ENCODE data around the gene LIPC.

LIPC gene

DNA sequence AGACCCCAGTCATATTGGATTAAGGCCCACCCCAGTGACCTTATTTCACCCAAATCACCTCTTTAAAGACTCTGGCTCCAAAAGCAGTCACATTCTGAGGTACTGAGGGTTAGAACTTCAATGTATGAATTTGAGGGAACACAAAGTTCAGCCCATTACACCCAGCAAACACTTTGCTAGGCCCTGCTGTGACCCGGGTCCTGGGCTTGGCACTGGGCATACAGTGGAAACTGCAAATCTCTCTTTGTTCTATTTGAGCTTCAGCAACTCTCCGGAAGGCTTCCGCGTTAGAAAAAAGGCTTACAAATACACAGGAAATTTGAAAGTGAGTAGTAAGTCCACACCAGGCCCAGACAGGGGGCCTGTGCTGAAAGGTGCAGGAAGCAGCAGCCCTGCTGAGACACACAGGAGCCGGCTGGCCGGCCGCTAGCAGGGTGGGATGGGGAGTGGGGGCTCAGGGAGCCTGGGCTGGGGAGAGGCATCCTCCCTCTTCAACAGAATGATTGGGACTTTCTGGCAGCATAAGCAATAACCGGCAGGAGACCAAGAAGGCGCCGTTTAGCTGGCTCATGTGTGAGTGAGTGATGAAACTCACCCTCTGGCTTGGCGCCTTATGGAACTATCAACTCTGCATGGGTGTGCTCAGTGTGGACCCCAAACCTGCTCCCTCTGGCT, 13.0 kb downstream of the LIPC start (continued):
- TF ChIP-seq ZNF221 (tag by site-specific recombination; IDR thresholded peaks at IDR 0.05; ENCODE audit: borderline replicate concordance): no peak
- TF ChIP-seq, protein P1, sequence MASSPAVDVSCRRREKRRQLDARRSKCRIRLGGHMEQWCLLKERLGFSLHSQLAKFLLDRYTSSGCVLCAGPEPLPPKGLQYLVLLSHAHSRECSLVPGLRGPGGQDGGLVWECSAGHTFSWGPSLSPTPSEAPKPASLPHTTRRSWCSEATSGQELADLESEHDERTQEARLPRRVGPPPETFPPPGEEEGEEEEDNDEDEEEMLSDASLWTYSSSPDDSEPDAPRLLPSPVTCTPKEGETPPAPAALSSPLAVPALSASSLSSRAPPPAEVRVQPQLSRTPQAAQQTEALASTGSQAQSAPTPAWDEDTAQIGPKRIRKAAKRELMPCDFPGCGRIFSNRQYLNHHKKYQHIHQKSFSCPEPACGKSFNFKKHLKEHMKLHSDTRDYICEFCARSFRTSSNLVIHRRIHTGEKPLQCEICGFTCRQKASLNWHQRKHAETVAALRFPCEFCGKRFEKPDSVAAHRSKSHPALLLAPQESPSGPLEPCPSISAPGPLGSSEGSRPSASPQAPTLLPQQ (tag by site-specific recombination; IDR thresholded peaks at IDR 0.05): no peak
- no peak for TF ChIP-seq SETDB1 (IDR thresholded peaks at IDR 0.05; ENCODE audit: insufficient read length, low read length)

DNA sequence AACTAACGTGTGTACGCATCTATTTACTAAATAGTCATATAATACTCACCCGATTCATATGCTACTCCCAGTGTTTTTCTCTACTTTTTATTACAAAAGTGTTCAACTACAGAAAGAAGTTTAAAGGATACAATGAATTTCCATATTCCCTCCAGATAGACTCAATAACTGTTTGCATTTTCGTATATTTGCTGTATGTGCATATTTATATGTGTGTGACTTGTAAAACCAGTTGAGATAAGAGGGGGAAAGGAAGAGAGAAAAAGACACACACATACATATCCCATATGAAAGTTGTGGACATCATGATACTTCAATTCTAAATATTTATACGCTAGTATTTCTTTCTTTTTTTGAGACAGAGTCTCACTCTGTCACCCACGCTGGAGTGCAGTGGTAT, 14.1 kb downstream of the LIPC start:
- TF ChIP-seq, protein P2, sequence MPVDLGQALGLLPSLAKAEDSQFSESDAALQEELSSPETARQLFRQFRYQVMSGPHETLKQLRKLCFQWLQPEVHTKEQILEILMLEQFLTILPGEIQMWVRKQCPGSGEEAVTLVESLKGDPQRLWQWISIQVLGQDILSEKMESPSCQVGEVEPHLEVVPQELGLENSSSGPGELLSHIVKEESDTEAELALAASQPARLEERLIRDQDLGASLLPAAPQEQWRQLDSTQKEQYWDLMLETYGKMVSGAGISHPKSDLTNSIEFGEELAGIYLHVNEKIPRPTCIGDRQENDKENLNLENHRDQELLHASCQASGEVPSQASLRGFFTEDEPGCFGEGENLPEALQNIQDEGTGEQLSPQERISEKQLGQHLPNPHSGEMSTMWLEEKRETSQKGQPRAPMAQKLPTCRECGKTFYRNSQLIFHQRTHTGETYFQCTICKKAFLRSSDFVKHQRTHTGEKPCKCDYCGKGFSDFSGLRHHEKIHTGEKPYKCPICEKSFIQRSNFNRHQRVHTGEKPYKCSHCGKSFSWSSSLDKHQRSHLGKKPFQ (tag by site-specific recombination; IDR thresholded peaks at IDR 0.05): no peak
- TF ChIP-seq ZNF19 (tag by site-specific recombination; IDR thresholded peaks at IDR 0.05; ENCODE audit: low read depth) (no peak), ZBTB48 (tag by site-specific recombination; IDR thresholded peaks at IDR 0.05) (no peak), ZNF239 (tag by site-specific recombination; IDR thresholded peaks at IDR 0.05) (no peak), ZNF658 (tag by site-specific recombination; IDR thresholded peaks at IDR 0.05) (no peak), ZNF830 (tag by site-specific recombination; IDR thresholded peaks at IDR 0.05; ENCODE audit: low read depth) (no peak), ZBTB20 (tag by site-specific recombination; IDR thresholded peaks at IDR 0.05) (no peak), ZNF510 (tag by site-specific recombination; IDR thresholded peaks at IDR 0.05; ENCODE audit: insufficient replicate concordance) (no peak)
- Histone ChIP-seq H3K9me3 (ENCODE audit: control insufficient read depth, insufficient read depth, low read depth, low read length) (no peaks in the 10 kb centered on the region), H3K4me3 (ENCODE audit: low read depth, low read length) (no peak overlapping the region), H3K4me1 (ENCODE audit: control insufficient read depth, insufficient read depth, low read length) (no peaks in the 10 kb centered on the region), H3K36me3 (ENCODE audit: control insufficient read depth in 2 of 2, insufficient read depth in 1 of 2, low read length in 2 of 2) (no peaks in the 10 kb centered on the region), H3K27ac (ENCODE audit: extremely low read depth, low read depth, low read length) (no peak overlapping the region)
- ChIA-PET POLR2A (no interaction called here), CTCF (interaction anchor here (0.5 kb wide), 1 partner anchor 143 kb away, joined by 3 read pairs; no protein-coding TSS in a partner anchor)

DNA sequence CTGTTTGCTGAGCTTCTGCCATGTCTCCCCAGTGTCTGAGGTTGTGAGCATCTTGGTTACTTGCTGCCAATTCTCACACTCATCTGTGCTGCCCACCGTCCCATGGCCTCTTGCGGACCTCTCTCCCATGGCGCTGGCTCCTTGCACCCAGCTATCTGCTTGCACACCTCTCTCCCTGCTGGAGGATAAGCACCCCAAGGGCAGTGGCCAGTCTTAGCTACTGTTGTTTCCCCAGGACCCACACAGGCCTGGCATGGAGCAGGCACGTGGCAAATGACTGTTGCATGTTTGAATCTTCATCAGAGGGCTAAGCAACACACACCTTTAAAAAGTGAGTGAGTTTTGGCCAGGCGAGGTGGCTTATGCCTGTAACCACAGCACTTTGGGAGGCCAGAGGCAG, 14.7 kb downstream of the LIPC start:
- no peaks in the 10 kb centered on the region for H3K9me3 ChIP-seq (ENCODE audit: control insufficient read depth, insufficient read depth, low read depth, low read length)
- ChIA-PET CTCF (no interaction called here), POLR2A (no interaction called here)
- H3K27ac ChIP-seq (ENCODE audit: extremely low read depth, low read depth, low read length): no peak overlapping the region
- no peaks in the 10 kb centered on the region for H3K4me1 ChIP-seq (ENCODE audit: control insufficient read depth, insufficient read depth, low read length)
- no peak overlapping the region for H3K4me3 ChIP-seq (ENCODE audit: low read depth, low read length)
- H3K36me3 ChIP-seq (ENCODE audit: control insufficient read depth in 2 of 2, insufficient read depth in 1 of 2, low read length in 2 of 2): no peaks in the 10 kb centered on the region
- TF ChIP-seq, protein P3, sequence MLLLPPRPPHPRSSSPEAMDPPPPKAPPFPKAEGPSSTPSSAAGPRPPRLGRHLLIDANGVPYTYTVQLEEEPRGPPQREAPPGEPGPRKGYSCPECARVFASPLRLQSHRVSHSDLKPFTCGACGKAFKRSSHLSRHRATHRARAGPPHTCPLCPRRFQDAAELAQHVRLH (tag by site-specific recombination; IDR thresholded peaks at IDR 0.05): no peak
- TF ChIP-seq ZNF596 (tag by site-specific recombination; IDR thresholded peaks at IDR 0.05) (no peak), ZNF394 (tag by site-specific recombination; IDR thresholded peaks at IDR 0.05; ENCODE audit: borderline replicate concordance) (no peak), ZNF202 (tag by site-specific recombination; IDR thresholded peaks at IDR 0.05; ENCODE audit: borderline replicate concordance) (no peak), ZNF292 (tag by site-specific recombination; IDR thresholded peaks at IDR 0.05; ENCODE audit: borderline replicate concordance, low read depth) (no peak), ZBTB7A (tag by site-specific recombination; IDR thresholded peaks at IDR 0.05; ENCODE audit: low read depth) (no peak)
- TF ChIP-seq, protein P4, sequence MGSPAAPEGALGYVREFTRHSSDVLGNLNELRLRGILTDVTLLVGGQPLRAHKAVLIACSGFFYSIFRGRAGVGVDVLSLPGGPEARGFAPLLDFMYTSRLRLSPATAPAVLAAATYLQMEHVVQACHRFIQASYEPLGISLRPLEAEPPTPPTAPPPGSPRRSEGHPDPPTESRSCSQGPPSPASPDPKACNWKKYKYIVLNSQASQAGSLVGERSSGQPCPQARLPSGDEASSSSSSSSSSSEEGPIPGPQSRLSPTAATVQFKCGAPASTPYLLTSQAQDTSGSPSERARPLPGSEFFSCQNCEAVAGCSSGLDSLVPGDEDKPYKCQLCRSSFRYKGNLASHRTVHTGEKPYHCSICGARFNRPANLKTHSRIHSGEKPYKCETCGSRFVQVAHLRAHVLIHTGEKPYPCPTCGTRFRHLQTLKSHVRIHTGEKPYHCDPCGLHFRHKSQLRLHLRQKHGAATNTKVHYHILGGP (tag by site-specific recombination; IDR thresholded peaks at IDR 0.05): no peak
- TF ChIP-seq, protein P5, sequence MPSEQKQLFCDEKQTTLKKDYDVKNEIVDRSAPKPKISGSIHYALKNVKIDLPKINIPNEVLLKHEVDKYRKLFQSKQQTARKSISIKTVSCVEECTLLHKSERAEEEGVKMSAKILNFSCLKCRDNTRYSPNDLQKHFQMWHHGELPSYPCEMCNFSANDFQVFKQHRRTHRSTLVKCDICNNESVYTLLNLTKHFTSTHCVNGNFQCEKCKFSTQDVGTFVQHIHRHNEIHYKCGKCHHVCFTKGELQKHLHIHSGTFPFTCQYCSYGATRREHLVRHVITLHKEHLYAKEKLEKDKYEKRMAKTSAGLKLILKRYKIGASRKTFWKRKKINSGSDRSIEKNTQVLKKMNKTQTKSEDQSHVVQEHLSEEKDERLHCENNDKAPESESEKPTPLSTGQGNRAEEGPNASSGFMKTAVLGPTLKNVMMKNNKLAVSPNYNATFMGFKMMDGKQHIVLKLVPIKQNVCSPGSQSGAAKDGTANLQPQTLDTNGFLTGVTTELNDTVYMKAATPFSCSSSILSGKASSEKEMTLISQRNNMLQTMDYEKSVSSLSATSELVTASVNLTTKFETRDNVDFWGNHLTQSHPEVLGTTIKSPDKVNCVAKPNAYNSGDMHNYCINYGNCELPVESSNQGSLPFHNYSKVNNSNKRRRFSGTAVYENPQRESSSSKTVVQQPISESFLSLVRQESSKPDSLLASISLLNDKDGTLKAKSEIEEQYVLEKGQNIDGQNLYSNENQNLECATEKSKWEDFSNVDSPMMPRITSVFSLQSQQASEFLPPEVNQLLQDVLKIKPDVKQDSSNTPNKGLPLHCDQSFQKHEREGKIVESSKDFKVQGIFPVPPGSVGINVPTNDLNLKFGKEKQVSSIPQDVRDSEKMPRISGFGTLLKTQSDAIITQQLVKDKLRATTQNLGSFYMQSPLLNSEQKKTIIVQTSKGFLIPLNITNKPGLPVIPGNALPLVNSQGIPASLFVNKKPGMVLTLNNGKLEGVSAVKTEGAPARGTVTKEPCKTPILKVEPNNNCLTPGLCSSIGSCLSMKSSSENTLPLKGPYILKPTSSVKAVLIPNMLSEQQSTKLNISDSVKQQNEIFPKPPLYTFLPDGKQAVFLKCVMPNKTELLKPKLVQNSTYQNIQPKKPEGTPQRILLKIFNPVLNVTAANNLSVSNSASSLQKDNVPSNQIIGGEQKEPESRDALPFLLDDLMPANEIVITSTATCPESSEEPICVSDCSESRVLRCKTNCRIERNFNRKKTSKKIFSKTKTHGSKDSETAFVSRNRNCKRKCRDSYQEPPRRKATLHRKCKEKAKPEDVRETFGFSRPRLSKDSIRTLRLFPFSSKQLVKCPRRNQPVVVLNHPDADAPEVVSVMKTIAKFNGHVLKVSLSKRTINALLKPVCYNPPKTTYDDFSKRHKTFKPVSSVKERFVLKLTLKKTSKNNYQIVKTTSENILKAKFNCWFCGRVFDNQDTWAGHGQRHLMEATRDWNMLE (tag by site-specific recombination; conservative IDR thresholded peaks at IDR 0.05; ENCODE audit: low read depth): no peak
- TF ChIP-seq, protein P6, sequence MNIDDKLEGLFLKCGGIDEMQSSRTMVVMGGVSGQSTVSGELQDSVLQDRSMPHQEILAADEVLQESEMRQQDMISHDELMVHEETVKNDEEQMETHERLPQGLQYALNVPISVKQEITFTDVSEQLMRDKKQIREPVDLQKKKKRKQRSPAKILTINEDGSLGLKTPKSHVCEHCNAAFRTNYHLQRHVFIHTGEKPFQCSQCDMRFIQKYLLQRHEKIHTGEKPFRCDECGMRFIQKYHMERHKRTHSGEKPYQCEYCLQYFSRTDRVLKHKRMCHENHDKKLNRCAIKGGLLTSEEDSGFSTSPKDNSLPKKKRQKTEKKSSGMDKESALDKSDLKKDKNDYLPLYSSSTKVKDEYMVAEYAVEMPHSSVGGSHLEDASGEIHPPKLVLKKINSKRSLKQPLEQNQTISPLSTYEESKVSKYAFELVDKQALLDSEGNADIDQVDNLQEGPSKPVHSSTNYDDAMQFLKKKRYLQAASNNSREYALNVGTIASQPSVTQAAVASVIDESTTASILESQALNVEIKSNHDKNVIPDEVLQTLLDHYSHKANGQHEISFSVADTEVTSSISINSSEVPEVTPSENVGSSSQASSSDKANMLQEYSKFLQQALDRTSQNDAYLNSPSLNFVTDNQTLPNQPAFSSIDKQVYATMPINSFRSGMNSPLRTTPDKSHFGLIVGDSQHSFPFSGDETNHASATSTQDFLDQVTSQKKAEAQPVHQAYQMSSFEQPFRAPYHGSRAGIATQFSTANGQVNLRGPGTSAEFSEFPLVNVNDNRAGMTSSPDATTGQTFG (tag by site-specific recombination; IDR thresholded peaks at IDR 0.05; ENCODE audit: borderline replicate concordance): no peak

All from HEK293 (cell line).